ENCODE measurements around the gene CAMTA1.

CAMTA1 gene

GRCh38 chr1:7580923-7581753 is 795.9 kb downstream of the CAMTA1 start:
- no peak overlapping the region for H3K4me3 ChIP-seq (ENCODE audit: low read depth, low read length)
- no peak for DNase-seq (ENCODE audit: low read depth)
- TF ChIP-seq, protein P1, sequence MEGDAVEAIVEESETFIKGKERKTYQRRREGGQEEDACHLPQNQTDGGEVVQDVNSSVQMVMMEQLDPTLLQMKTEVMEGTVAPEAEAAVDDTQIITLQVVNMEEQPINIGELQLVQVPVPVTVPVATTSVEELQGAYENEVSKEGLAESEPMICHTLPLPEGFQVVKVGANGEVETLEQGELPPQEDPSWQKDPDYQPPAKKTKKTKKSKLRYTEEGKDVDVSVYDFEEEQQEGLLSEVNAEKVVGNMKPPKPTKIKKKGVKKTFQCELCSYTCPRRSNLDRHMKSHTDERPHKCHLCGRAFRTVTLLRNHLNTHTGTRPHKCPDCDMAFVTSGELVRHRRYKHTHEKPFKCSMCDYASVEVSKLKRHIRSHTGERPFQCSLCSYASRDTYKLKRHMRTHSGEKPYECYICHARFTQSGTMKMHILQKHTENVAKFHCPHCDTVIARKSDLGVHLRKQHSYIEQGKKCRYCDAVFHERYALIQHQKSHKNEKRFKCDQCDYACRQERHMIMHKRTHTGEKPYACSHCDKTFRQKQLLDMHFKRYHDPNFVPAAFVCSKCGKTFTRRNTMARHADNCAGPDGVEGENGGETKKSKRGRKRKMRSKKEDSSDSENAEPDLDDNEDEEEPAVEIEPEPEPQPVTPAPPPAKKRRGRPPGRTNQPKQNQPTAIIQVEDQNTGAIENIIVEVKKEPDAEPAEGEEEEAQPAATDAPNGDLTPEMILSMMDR (IDR thresholded peaks at IDR 0.05; ENCODE audit: low read depth, low read length, missing control alignments), result no peak

DNA sequence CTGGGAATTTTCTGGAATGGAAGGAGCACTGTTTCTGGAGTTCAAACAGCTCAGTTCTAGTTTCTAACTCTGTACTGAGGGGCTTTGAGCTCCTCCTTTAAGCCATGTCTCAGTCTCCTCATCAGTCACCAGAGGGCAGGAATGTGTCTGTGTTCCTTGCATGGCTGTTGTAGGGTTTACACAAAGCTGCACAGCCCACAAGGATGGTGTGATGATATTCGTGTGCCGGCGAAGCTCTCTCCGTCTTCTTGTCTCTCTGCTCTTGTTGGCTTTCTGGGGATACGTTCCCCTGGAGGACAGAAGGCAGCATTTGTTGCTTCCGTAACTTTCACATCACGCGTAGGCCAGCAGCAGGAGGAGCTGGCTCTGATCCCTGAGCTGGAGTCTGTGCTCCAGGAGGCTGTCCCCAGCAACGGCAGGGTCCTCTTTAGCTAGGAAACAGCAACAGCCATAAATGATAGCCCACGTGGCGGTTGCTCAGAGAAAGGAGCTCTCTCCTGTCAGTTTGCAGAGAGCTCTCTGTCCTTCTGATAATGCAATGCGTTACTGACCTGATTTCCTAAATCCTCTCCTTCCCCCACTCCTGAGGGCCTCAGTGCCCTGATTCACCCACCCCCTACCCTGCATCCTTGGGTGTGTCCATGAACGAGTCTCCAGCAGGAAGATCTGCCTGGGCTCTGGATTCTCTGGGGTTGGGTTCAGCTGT is 796.7 kb downstream of the CAMTA1 start:
- TF ChIP-seq, protein P1 (IDR thresholded peaks at IDR 0.05; ENCODE audit: low read depth, low read length, missing control alignments), result no peak
- H3K4me3 ChIP-seq (ENCODE audit: low read depth, low read length), result no peak overlapping the region
- no peak for DNase-seq (ENCODE audit: low read depth)

- no peak overlapping the region for H3K4me3 ChIP-seq (ENCODE audit: low read depth, low read length)
- DNase-seq (ENCODE audit: low read depth), result no peak
- TF ChIP-seq, protein P1 (IDR thresholded peaks at IDR 0.05; ENCODE audit: low read depth, low read length, missing control alignments), result no peak
Measured at GRCh38 chr1:7582460-7582972, 797.3 kb downstream of the CAMTA1 start.

DNA sequence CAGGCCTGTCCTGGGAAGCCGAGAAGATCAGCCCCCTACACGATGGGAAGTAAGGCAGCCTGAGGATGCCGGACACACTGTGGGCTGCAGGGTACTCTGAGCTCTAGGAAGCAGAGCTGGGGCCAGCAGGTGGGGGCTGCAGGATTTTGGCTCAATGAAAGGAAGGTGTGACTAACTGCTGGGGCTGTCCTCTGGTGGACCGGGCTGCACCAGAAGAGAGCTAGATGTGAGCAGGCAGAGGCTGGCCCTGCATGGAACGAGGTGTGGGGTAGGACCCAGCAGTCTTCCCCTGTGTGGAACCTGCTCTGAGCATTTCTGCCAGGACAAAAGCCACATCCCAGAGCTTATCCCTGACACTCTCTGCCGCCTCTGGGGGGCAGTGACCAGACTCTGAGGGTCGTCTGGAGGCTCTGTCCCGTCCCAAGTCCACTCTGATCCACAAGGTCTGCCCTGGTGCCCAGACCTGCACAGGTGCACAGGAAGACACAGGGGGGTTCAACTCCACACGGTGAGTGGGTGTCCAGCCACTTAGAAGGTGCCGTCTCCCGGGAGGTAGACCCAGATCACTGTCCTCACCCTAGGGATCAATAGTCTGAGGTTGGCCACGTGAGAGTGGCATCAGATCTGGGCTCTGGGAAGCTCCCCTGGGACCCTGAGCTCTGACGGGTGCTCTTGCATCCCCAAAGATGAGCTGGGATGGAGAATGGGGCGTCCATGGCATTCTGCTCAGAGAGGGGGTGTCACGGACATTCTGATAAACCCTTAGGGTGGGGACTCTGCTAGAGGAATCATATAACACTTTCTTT is 798.2 kb downstream of the CAMTA1 start:
- TF ChIP-seq, protein P1 (IDR thresholded peaks at IDR 0.05; ENCODE audit: low read depth, low read length, missing control alignments), result no peak
- no peak for DNase-seq (ENCODE audit: low read depth)
- no peak overlapping the region for H3K4me3 ChIP-seq (ENCODE audit: low read depth, low read length)

GRCh38 chr1:7584157-7584556 is 798.9 kb downstream of the CAMTA1 start:
- H3K4me3 ChIP-seq (ENCODE audit: low read depth, low read length), result no peak overlapping the region
- no peak for DNase-seq (ENCODE audit: low read depth)
- TF ChIP-seq, protein P1 (IDR thresholded peaks at IDR 0.05; ENCODE audit: low read depth, low read length, missing control alignments), result no peak

GRCh38 chr1:7584643-7585042 is 799.4 kb downstream of the CAMTA1 start:
- H3K4me3 ChIP-seq (ENCODE audit: low read depth, low read length), result no peak overlapping the region
- no peak for DNase-seq (ENCODE audit: low read depth)
- TF ChIP-seq, protein P1 (IDR thresholded peaks at IDR 0.05; ENCODE audit: low read depth, low read length, missing control alignments), result no peak

Measured in GM12864 (cell line).